ENCODE results near the gene HRAS.

Gene HRAS

GRCh38 chr11:559020-559620 is 23.7 kb upstream of the HRAS start:
- Mint-ChIP-seq H3K36me3 (ENCODE audit: low read depth) (no peaks in the 10 kb centered on the region), H3K4me3 (no peak overlapping the region), H3K4me1 (peaks cover 11% of the 10 kb centered on the region), H3K27ac (no peak overlapping the region), H3K27me3 (ENCODE audit: low read depth, poor library complexity) (peaks cover 42% of the 10 kb centered on the region), H3K9me3 (no peaks in the 10 kb centered on the region)
- no peak for DNase-seq
- no peak for TF ChIP-seq CTCF (IDR thresholded peaks at IDR 0.05)

- DNase-seq: no peak
- H3K4me1 Mint-ChIP-seq: peaks cover 11% of the 10 kb centered on the region
- H3K4me3 Mint-ChIP-seq: no peak overlapping the region
- H3K36me3 Mint-ChIP-seq (ENCODE audit: low read depth): no peaks in the 10 kb centered on the region
- H3K27me3 Mint-ChIP-seq (ENCODE audit: low read depth, poor library complexity): peaks cover 42% of the 10 kb centered on the region
- H3K9me3 Mint-ChIP-seq: no peaks in the 10 kb centered on the region
- TF ChIP-seq CTCF (IDR thresholded peaks at IDR 0.05): no peak
- H3K27ac Mint-ChIP-seq: no peak overlapping the region
These were observed 23.1 kb upstream of the HRAS start for GRCh38 chr11:558503-558902.

GRCh38 chr11:557328-558132 is 22.2 kb upstream of the HRAS start:
- H3K27me3 Mint-ChIP-seq (ENCODE audit: low read depth, poor library complexity): peaks cover 42% of the 10 kb centered on the region
- no peaks in the 10 kb centered on the region for H3K36me3 Mint-ChIP-seq (ENCODE audit: low read depth)
- no peak overlapping the region for H3K4me3 Mint-ChIP-seq
- H3K4me1 Mint-ChIP-seq: peaks cover 18% of the 10 kb centered on the region
- no peak for DNase-seq
- H3K9me3 Mint-ChIP-seq: no peaks in the 10 kb centered on the region
- TF ChIP-seq CTCF (IDR thresholded peaks at IDR 0.05): no peak
- no peak overlapping the region for H3K27ac Mint-ChIP-seq

DNA sequence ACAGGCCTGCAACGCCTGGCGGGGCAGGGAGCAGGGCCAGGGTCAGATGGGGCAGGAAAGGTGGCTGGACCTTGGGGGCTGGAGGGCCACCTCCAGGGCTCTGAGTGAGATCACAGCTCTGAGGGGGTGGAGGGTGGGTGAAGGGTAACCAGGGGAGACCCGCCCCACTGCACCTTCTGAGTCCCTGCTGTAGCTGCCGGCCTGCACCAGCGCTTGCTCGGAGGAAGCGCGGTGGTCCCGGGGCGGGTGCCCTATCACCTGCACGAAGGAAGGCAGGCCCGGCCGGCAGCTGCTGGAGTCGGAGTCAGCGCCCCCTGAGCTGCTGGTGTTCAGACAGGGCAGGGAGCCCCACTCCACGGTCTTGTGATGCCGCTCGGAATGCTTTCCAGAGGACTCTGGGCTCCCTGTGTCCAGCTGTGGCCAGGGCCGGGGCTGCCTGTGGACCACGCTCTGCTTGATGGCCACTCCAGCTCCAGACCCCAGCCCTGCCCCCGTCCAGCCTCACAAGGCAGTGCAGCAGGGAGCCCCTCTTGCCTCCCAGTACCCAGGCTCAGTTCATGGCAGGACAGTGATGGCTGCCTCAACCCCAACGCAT is 21.4 kb upstream of the HRAS start:
- no peak for DNase-seq
- H3K4me1 Mint-ChIP-seq: peaks cover 18% of the 10 kb centered on the region
- peak overlapping the region; percentile 62 for H3K4me3 Mint-ChIP-seq
- H3K9me3 Mint-ChIP-seq: no peaks in the 10 kb centered on the region
- H3K27me3 Mint-ChIP-seq (ENCODE audit: low read depth, poor library complexity): peaks cover 42% of the 10 kb centered on the region
- H3K27ac Mint-ChIP-seq: no peak overlapping the region
- no peak for TF ChIP-seq CTCF (IDR thresholded peaks at IDR 0.05)
- no peaks in the 10 kb centered on the region for H3K36me3 Mint-ChIP-seq (ENCODE audit: low read depth)

DNA sequence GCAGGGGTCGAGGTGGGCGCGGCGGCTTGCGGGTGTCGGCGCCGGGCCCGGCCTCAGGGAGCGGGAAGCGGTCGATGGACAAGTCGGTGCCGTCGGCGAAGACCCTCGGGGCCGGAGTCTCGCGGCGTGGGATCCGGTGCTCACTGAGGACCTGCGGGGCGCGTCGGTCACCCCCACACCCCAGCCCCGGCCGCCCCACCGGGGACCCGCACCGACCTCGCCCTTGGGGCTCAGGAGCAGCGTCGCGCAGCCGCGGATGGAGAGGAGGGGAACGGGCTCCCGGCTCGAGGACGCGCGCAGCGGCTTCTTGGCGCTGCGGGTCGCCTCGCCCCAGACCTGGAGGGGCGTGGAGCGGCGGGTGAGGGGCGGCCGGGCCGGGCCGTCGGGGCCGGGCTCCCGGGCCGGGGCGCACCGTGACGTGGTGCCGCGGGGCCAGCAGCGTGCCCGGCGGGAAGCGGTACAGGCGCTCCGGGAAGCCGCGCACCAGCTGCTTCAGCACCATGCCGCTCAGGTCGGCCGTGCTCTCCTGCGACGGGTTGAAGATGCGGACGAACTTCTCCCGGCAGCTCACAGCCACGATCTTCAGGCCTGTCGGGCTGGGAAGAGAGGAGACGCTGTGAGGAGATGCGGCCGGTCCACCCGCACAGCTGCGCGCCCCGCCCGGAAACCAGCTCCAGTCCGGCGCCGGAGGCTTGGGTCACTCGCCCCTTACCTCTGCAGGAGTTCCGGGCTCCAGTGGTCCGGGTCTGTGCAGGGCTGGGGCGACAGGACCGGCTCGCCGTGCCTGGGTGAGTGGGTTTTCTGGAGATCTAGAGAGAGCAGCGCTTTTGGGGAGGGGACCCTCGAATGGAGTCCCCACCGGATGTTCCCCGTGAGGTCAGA is 20.6 kb upstream of the HRAS start:
- H3K4me1 Mint-ChIP-seq: peaks cover 18% of the 10 kb centered on the region
- H3K27me3 Mint-ChIP-seq (ENCODE audit: low read depth, poor library complexity): peaks cover 42% of the 10 kb centered on the region
- peak overlapping the region; percentile 62 for H3K4me3 Mint-ChIP-seq
- H3K36me3 Mint-ChIP-seq (ENCODE audit: low read depth): no peaks in the 10 kb centered on the region
- H3K9me3 Mint-ChIP-seq: no peaks in the 10 kb centered on the region
- TF ChIP-seq CTCF (IDR thresholded peaks at IDR 0.05): no peak
- no peak overlapping the region for H3K27ac Mint-ChIP-seq
- DNase-seq: peak; percentile 41

Data from nephron progenitor cell (in vitro differentiated cells).